ENCODE results near the gene RGS3.

- no peak for TF ChIP-seq EZH2phosphoT487 (IDR thresholded peaks at IDR 0.05; ENCODE audit: insufficient read depth, low read depth)
- TF ChIP-seq EZH2 (IDR thresholded peaks at IDR 0.05; ENCODE audit: insufficient read depth, poor library complexity, severe bottlenecking), result no peak
These were observed 47.6 kb downstream of the RGS3 start for GRCh38 chr9:113511047-113511521.

All from GM23248 (cell line).